K562 (cell line): ENCODE measurements around the gene ATF3. TPM values are rescaled to one million over a fixed set of nuclear protein-coding genes. Genes with fewer than 3 reads are reported as not detected.

Experiments
- FOXA3 ChIP-seq, 2 experiments: fragments of 450-650 bp in 1 of 2; sonication (generic) in 1 of 2; formaldehyde crosslinking; IDR thresholded peaks in 1 of 2; conservative IDR thresholded peaks in 1 of 2; 2 replicates each; pipeline versions ENCODE4 v1.4.0 to v1.8.0; 2020 to 2022; ENCODE audit warnings: mild to moderate bottlenecking in 2 of 2, missing genetic modification reagents in 1 of 2
- HDAC2 ChIP-seq: fragments of 450-650 bp; IDR thresholded peaks from 2 replicates; pipeline ENCODE4 v1.6.1; 2016; ENCODE audit warnings: mild to moderate bottlenecking
- MEIS2 ChIP-seq: fragments of 450-650 bp; IDR thresholded peaks from 2 replicates; pipeline ENCODE4 v1.6.1; 2014; ENCODE audit warnings: mild to moderate bottlenecking; ENCODE audit not compliant: partially characterized antibody
- NR4A1 ChIP-seq, 2 experiments: fragments of 250-450 bp in 1 of 2; fragments of 450-650 bp in 1 of 2; sonication (Bioruptor Pico) in 1 of 2; IDR thresholded peaks; 2 replicates each; pipeline versions ENCODE4 v1.4.0 to v1.6.1; 2016 to 2020; ENCODE audit warnings: mild to moderate bottlenecking in 2 of 2, missing compliant biosample characterization in 1 of 2, missing genetic modification characterization in 1 of 2, moderate library complexity in 1 of 2
- SMARCB1 ChIP-seq: IDR thresholded peaks from 2 replicates; pipeline ENCODE4 v1.6.1; 2011; ENCODE audit warnings: improper control_type of control experiment, low read depth; ENCODE audit not compliant: insufficient read length
- TSC22D4 ChIP-seq: fragments of 450-650 bp; IDR thresholded peaks from 2 replicates; pipeline ENCODE4 v1.6.1; 2016; ENCODE audit warnings: missing genetic modification characterization, missing biosample characterization, control low read depth
- YY1 ChIP-seq, 3 experiments: IDR thresholded peaks; 2 replicates each; pipeline ENCODE4 v1.6.1; 2011; ENCODE audit warnings: low read length in 2 of 3, mild to moderate bottlenecking in 2 of 3, moderate library complexity in 2 of 3, borderline replicate concordance in 1 of 3, control low read depth in 1 of 3, low read depth in 1 of 3; ENCODE audit not compliant: insufficient read depth in 3 of 3, insufficient replicate concordance in 2 of 3, control insufficient read depth in 1 of 3, insufficient read length in 1 of 3; ENCODE audit errors: extremely low read depth in 1 of 3
- ZC3H11A ChIP-seq: IDR thresholded peaks from 2 replicates; pipeline ENCODE4 v1.6.1; 2012; ENCODE audit warnings: low read depth, low read length, improper control_type of control experiment
- ZFP91 ChIP-seq: sonication (generic); formaldehyde crosslinking; IDR thresholded peaks from 2 replicates; pipeline ENCODE4 v1.8.0; 2022; ENCODE audit warnings: mild to moderate bottlenecking, missing genetic modification reagents
- ZNF408 ChIP-seq: fragments of 250-450 bp; sonication (Bioruptor Pico); IDR thresholded peaks from 2 replicates; pipeline ENCODE4 v1.4.0; 2020; ENCODE audit warnings: low read depth, mild to moderate bottlenecking, moderate library complexity
- ZNF589 ChIP-seq: fragments of 200-800 bp; sonication (Bioruptor generic); IDR thresholded peaks from 2 replicates; pipeline ENCODE4 v1.6.1; 2016; ENCODE audit warnings: low read depth, missing genetic modification characterization, missing compliant biosample characterization
- polyA plus RNA-seq, 8 experiments: library from polyadenylated mRNA; depleted of rRNA in 4 of 8; stranded (reverse) in 5 of 8; unstranded in 3 of 8; fragments of >200 nt; fragmentation: Nextera tagmentation in 2 of 8; fragmentation: Illumina TruSeq in 1 of 8; extraction: Ambion mirVana in 2 of 8; extraction: Trizol in 1 of 8; gene quantifications; 2 replicates each; pipeline versions ENCODE4 v1.2.1 to v1.2.3, GENCODE V29; 2011 to 2014; ENCODE audit warnings: inconsistent platforms in 1 of 8, missing spikeins in 1 of 8
- total RNA-seq, 7 experiments: library from RNA; depleted of rRNA in 6 of 7; stranded (reverse); fragments of >200 nt in 6 of 7; fragmentation: Illumina TruSeq in 2 of 7; extraction: Trizol in 2 of 7; gene quantifications; 2 replicates each; pipeline versions ENCODE4 v1.2.1 to v1.2.3, GENCODE V29; 2011 to 2021; ENCODE audit warnings: low replicate concordance in 1 of 7
- TF ChIP-seq, protein P1 (sequence below): fragments of 450-650 bp; IDR thresholded peaks from 2 replicates; pipeline ENCODE4 v1.6.1; 2016; ENCODE audit warnings: mild to moderate bottlenecking, moderate library complexity

Gene ATF3
- total and polyA plus RNA-seq, 9 of the 15 experiments (the other 6 are each of a cell fraction or from before 2014, with no cell fraction given): 3.5 to 28.2 (median 19.8) TPM

GRCh38 chr1:212633161-212633560 lies 24.6 kb downstream of the ATF3 start (continued):
- TF ChIP-seq NR4A1 (CRISPR knock-in tag; IDR thresholded peaks at IDR 0.05) (no peak), NR4A1 (tag; IDR thresholded peaks at IDR 0.05) (0 out of 2 replicates have a peak, but pooled peaks have one; percentile 44), ZC3H11A (no peak), TSC22D4 (tag) (no peak), YY1 (IDR thresholded peaks at IDR 0.05; ENCODE audit: borderline replicate concordance in 1 of 3, control insufficient read depth in 1 of 3, extremely low read depth in 1 of 3, insufficient read depth in 3 of 3, insufficient read length in 1 of 3, insufficient replicate concordance in 2 of 3, low read depth in 1 of 3, low read length in 2 of 3) (peak; percentile 21 to 83 (median 47)), ZFP91 (no peak), HDAC2 (no peak), ZNF408 (CRISPR knock-in tag) (no peak), FOXA3 (CRISPR knock-in tag; conservative IDR thresholded peaks at IDR 0.05 in 1 of 2, IDR thresholded peaks at IDR 0.05 in 1 of 2) (peak in 1 of 2 experiments; percentile 67; a peak in 2 of 4 replicates), SMARCB1 (no peak), MEIS2 (no peak), ZNF589 (CRISPR knock-in tag) (peak; percentile 63; the same call in 1 of the 2 replicates)
- TF ChIP-seq, protein P1, sequence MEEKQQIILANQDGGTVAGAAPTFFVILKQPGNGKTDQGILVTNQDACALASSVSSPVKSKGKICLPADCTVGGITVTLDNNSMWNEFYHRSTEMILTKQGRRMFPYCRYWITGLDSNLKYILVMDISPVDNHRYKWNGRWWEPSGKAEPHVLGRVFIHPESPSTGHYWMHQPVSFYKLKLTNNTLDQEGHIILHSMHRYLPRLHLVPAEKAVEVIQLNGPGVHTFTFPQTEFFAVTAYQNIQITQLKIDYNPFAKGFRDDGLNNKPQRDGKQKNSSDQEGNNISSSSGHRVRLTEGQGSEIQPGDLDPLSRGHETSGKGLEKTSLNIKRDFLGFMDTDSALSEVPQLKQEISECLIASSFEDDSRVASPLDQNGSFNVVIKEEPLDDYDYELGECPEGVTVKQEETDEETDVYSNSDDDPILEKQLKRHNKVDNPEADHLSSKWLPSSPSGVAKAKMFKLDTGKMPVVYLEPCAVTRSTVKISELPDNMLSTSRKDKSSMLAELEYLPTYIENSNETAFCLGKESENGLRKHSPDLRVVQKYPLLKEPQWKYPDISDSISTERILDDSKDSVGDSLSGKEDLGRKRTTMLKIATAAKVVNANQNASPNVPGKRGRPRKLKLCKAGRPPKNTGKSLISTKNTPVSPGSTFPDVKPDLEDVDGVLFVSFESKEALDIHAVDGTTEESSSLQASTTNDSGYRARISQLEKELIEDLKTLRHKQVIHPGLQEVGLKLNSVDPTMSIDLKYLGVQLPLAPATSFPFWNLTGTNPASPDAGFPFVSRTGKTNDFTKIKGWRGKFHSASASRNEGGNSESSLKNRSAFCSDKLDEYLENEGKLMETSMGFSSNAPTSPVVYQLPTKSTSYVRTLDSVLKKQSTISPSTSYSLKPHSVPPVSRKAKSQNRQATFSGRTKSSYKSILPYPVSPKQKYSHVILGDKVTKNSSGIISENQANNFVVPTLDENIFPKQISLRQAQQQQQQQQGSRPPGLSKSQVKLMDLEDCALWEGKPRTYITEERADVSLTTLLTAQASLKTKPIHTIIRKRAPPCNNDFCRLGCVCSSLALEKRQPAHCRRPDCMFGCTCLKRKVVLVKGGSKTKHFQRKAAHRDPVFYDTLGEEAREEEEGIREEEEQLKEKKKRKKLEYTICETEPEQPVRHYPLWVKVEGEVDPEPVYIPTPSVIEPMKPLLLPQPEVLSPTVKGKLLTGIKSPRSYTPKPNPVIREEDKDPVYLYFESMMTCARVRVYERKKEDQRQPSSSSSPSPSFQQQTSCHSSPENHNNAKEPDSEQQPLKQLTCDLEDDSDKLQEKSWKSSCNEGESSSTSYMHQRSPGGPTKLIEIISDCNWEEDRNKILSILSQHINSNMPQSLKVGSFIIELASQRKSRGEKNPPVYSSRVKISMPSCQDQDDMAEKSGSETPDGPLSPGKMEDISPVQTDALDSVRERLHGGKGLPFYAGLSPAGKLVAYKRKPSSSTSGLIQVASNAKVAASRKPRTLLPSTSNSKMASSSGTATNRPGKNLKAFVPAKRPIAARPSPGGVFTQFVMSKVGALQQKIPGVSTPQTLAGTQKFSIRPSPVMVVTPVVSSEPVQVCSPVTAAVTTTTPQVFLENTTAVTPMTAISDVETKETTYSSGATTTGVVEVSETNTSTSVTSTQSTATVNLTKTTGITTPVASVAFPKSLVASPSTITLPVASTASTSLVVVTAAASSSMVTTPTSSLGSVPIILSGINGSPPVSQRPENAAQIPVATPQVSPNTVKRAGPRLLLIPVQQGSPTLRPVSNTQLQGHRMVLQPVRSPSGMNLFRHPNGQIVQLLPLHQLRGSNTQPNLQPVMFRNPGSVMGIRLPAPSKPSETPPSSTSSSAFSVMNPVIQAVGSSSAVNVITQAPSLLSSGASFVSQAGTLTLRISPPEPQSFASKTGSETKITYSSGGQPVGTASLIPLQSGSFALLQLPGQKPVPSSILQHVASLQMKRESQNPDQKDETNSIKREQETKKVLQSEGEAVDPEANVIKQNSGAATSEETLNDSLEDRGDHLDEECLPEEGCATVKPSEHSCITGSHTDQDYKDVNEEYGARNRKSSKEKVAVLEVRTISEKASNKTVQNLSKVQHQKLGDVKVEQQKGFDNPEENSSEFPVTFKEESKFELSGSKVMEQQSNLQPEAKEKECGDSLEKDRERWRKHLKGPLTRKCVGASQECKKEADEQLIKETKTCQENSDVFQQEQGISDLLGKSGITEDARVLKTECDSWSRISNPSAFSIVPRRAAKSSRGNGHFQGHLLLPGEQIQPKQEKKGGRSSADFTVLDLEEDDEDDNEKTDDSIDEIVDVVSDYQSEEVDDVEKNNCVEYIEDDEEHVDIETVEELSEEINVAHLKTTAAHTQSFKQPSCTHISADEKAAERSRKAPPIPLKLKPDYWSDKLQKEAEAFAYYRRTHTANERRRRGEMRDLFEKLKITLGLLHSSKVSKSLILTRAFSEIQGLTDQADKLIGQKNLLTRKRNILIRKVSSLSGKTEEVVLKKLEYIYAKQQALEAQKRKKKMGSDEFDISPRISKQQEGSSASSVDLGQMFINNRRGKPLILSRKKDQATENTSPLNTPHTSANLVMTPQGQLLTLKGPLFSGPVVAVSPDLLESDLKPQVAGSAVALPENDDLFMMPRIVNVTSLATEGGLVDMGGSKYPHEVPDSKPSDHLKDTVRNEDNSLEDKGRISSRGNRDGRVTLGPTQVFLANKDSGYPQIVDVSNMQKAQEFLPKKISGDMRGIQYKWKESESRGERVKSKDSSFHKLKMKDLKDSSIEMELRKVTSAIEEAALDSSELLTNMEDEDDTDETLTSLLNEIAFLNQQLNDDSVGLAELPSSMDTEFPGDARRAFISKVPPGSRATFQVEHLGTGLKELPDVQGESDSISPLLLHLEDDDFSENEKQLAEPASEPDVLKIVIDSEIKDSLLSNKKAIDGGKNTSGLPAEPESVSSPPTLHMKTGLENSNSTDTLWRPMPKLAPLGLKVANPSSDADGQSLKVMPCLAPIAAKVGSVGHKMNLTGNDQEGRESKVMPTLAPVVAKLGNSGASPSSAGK: peak; percentile 19; the same call in 1 of the 2 replicates
